HG02678 (cell line): ENCODE data around the gene ESYT3.

Source experiments
- ATAC-seq: cut with Tn5 transposase; IDR thresholded peaks from one replicate; pipeline ENCODE4 v1.9.1; 2021; ENCODE audit warnings: mild to moderate bottlenecking, moderate library complexity; ENCODE audit not compliant: unreplicated experiment

The ESYT3 gene, protein sequence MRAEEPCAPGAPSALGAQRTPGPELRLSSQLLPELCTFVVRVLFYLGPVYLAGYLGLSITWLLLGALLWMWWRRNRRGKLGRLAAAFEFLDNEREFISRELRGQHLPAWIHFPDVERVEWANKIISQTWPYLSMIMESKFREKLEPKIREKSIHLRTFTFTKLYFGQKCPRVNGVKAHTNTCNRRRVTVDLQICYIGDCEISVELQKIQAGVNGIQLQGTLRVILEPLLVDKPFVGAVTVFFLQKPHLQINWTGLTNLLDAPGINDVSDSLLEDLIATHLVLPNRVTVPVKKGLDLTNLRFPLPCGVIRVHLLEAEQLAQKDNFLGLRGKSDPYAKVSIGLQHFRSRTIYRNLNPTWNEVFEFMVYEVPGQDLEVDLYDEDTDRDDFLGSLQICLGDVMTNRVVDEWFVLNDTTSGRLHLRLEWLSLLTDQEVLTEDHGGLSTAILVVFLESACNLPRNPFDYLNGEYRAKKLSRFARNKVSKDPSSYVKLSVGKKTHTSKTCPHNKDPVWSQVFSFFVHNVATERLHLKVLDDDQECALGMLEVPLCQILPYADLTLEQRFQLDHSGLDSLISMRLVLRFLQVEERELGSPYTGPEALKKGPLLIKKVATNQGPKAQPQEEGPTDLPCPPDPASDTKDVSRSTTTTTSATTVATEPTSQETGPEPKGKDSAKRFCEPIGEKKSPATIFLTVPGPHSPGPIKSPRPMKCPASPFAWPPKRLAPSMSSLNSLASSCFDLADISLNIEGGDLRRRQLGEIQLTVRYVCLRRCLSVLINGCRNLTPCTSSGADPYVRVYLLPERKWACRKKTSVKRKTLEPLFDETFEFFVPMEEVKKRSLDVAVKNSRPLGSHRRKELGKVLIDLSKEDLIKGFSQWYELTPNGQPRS

DNA sequence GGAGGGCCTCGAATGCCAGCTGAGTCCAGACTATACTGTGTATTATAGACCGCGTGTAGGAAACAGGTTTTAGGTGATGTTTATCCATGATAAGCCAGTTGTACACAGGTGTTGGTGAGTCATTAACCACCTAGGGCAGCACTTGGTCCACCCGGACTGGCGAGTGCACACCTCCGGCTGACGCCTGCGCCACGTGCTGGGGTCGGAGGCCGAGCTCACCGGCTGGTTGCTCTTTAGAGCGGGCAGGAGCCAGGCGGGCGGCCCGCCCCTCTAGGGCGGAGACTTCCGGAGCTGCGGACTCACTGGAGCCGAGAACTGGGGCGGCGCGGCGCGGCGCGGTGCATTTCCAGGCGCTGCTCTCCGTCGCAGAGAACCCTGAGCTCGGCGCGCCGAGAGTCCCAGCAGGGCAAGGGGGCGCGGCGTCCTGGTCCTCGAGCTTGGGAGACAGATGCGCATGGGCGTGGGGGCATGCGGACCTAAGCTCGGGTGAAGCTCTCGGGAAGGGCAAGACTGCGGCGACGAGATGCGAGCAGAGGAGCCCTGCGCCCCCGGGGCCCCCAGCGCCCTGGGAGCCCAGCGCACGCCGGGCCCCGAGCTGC lies at the start of gene ESYT3:
ESYT3 (plus strand) TSS at position 341 of the 599 bp plus-strand sequence; CDS start at position 524, 183 bp downstream.
- peak; percentile 65 for ATAC-seq

DNA sequence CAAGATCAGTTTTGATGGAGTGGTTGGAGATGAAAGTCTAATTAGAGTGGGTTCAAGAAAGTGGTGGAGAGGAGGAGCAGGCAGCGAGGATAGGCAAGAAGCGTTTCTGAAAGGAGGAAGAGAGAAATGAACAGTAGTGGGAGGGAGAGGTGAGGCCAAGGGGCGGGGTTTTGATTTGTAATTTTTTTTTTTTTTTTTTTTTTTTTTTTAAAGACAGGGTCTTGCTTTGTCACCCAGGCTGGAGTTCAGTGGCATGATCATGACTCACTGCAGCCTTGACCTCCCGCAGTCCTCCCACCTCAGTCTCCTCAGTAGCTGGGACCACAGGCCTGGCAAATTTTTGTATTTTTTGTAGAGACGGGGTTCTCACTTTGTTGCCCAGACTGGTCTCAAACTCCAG lies 49.4 kb upstream of the ESYT3 start:
- ATAC-seq: no peak

DNA sequence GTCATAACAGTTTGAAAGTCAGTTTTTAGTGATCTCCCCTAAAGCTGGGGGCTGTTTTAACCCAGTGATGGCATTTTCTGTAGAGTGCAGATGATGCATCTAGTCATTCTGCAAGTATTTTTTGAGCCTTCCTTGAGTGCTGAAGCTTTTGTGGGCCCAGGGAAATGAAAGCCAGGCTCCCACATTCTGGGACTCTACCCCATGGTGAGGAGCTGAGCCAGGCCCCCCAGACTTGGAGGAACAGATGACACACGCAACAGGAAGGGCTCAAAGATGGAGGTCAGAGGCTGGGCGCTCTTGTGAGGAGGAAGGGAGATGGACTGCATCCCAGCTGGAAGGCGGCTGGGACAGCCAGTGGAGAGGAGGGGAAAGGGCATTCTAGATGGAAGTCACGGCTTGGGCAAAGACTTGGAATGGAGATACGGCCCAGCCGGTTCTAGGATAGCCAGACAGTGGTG lies 45.2 kb upstream of the ESYT3 start:
- no peak for ATAC-seq

DNA sequence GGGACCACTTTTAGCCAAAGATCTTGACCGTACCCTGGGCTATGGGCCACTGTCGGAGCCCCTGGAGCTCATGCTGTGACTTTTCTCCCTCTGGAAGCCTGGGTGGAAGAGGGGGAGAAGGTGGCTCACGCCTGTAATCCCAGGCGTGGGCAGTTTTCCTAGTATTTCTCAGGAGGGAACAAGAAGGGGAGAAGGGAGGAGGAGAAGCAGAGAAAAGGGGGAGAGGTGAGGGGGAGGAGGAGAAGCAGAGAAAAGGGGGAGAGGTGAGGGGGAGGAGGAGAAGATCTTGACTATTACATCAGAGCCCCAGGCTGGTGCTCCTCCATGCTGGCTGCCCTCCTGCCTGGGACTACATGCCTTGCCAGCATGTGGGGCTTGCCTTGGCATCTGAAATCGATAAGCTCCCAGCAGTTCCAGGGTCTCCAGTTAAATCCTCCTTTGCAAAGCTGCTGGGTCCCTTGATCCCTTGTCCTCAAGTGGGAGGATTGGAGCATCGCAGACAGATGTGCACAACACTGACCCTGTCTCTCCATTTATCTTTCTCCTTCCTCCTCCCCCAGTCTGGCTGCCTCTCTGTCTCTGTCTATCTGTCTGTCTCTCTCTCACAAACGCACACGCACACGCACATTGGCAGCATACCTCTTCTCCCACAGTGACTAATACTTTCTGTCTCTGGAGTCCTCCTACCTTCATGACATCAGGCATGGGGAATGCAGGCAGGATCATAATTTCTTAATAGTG lies 44.4 kb upstream of the ESYT3 start:
- ATAC-seq: no peak

DNA sequence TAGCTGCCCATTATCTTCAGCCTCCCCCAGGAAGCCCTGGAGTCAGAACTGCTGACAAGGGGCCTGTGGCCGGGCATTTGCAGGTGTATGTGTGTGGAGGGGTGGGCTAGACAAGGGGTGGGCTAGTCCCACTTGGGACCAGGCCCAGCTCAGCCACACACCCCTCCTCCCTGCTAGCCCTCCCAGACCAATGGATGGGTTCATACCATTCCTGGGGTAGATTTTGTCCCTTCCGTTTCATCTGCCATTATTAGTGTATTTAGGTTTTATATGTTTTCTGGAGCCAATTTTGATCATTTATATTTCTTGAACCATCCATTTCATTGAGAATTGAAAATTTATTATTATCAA lies 43.9 kb upstream of the ESYT3 start:
- ATAC-seq: no peak

DNA sequence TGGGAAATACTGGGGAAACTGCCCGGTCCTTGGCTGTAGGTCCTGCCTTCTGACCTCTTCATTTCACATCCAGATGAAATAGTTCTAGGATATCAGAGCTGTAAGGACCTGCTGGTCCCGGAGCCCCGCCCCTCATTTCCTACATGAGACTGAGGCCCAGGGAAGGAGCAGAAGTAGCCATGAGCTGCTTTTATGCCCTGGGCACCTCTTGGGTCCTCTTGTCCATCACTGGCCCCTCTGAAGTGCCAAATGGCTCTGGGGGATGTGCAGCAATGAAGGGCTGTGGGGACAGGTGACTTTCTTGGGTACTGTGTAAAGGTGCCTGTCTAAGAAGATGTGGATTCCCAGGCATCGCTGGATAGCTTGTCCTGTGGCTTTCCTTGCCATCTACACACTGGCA lies 40.3 kb upstream of the ESYT3 start:
- ATAC-seq: no peak

DNA sequence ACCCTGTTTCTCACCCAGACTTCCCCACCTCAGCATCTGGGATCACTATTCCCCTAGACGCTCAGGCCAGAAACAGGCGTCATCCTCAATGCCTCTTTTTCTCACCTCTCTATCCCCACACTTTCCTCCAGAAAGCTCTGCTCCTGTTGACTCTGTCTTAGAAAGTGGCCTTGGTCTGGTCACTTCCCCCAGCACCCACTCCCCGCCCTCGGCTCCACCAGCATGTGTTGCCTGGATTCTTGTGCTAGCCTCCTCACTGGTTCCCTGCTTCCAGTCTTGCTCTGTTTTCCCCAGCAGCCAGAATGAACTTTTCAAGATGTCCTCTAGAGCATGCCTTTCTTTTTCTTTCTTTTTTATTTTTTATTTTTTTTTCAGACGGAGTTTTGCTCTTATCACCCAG lies 39.7 kb upstream of the ESYT3 start:
- ATAC-seq: no peak

DNA sequence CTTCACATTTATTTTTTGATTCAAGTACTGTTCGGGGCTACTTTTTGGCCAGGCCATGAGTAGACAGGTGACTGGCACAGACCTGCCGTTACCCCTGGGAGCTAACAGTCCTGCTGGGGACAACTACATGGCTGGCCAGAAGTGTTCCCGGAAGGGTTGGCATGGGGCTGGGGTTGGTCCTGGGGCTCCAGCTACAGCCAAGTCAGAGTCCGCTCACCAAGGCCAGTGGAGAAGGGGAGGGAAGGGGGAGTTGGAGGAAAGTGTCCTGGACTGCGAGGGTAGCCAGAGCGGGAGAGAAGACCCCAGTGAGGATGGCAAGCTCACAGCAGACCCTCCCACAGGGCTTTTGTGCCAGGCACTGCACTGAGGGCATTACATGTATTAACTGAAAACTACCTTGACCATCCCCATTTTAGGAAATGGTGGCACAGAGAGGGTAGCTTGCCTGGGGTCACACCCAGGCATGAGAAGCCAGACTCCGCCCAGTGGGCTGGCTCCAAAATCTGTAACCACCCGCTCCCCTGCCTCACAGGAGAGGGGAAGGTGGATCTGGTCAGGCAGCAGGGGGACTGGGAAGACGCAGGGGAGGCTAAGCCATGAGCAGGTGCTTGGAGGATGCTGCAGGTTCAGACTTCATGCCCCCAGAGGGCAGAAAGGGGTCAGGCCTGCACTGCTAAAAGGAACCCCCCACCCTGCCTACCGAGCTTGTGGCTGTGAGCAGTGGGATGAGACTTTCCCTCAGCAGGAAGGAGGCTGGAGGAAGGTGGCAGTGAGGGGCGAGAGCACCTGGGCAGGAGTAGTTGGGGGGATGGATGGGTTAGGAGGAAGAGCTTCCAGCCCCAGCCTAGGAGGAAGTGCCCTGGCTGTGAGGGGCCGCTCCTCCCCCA lies 38.3 kb upstream of the ESYT3 start:
- ATAC-seq: no peak

DNA sequence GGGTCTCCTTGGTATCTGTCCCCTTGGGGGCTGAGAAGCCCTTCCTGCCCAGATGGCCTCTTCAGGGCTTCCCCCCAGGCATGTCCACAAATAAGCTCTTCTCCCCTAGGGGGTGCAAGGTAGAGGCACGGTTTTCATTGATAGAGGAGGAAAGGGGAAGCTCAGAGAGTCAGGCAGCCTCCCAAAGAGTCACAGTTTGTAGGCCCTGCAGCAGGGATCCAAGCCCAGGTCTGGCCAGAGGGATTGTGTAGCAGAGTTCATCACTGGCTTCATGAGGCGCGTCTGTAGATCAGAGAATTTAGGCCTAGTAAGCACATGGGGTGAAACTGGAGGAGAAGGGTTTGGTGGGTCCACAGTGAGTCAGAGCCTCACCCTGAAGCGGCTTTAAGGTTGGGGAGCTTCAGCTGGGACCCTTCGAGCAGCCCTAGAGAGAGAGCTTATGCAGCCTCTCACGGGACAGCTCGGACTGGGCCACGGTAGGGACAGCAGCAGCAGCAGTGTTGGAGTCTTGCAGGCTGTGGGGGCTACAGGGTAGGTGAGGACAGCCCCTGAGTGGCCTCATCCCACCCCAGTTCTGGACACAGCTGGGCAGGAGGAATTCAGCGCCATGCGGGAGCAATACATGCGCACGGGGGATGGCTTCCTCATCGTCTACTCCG lies 37.5 kb upstream of the ESYT3 start:
- no peak for ATAC-seq

DNA sequence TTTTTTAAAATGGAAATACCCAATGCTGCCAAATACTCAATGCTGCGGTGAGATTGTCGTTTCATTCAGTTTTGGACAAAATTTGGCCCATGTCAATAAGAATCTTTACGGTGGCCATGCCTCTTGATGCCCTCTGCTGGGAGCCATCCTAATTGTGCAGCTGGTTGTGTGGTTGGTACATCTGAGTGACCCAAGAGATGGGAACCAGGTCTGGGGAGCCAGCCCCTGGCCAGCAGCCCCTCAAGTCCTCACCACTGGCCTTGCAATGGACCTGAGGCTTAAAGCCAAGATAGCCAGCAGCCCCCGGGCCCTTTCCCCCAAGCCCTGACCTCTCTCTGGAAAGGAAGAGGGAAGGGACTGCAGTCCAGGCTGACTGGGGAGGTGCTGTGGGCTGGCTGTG lies 36.4 kb upstream of the ESYT3 start:
- ATAC-seq: no peak

DNA sequence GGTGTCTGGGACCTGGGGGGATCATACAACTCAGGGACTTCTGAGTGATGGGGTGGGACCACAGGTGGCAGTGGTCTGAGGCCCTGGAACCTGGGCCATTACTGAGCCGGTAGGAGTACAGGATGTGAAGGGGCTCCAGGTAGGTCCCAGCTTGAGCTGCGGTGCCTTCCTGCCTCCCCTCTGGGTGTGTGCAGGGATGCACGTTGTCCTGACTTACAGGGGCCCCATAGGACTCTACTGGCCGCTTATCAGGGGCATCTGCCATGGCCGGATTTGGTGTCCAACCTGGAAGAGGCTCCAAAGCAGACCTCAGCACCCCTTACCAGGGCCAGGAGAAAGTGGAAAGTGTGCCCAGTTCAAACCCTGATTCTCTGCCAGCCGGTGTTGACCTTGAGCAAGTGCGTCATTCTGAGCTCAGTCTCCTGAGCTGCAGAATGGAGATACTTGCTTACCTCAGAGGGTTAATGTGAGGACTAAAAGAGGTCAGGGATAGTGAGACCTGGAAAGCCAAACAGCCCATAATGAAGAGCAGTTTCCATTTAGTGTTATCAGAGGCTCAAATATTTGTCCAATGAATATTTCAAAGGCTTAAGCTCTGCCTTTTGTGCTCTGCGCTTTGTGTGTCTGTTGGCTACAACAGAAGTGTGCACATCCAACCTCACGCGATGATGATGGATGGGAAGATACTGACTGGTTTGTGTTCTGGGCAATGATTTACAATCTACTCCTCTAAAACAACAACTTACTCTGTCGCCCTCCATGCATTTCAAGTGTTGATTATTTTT lies 35.4 kb upstream of the ESYT3 start:
- ATAC-seq: no peak

DNA sequence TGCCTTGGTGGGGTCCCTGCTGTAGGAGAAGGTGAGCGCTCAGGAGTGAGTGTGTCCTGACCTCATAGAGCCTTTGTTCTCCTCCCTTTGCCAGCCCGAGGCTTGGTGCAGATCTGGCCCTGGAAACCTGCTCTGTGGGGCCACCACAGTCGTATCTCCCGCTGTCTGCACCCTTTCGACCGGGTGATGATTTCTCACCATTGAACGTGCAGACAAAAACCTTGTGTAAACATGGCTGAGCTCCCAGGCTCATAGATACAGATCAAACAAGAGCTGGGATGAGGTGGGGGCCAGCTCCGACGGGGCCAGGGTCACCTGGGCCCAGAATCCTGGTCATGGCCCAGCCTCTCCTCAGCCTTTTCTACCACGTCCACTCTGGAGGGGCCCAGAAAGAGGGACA lies 34.6 kb upstream of the ESYT3 start:
- no peak for ATAC-seq

DNA sequence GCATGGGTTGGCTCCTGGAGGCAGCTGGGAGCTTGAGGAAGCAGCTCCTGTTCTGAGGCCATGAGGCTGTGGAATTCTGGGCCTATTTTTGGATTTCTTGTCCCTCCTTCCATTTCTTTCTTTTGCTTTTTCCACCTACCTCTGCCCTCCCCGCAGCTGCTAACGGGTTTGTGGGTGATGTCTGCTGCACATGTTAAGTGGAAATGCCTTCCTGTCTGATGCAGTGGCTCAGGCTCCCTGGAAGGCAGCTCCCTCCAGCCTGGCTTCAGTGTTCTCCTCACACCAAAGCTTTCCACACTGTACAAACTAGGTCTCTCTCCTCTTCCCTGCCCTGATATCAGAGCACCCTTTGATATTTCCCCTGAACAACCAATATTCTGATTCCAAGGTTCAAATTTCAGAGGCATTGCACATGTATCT lies 33.8 kb upstream of the ESYT3 start:
- ATAC-seq: no peak

DNA sequence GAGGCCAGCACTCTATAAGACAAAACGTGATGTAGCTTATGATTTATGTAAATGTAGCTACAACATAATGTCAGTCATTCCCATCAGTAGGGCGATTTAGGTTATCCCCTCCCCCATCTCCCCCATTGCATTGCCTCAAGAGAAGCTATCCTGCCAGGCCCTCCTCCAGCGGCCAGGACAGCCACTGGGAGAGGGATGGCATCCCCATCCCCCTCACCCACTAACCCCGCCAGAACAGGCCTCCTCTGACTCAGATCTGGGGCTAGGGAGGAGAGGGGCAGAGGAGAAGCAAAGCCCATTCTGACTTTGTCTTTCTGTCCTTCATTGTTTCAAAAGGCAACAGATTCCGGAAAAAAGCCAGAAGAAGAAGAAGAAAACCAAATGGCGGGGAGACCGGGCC lies 32.6 kb upstream of the ESYT3 start:
- ATAC-seq: no peak

DNA sequence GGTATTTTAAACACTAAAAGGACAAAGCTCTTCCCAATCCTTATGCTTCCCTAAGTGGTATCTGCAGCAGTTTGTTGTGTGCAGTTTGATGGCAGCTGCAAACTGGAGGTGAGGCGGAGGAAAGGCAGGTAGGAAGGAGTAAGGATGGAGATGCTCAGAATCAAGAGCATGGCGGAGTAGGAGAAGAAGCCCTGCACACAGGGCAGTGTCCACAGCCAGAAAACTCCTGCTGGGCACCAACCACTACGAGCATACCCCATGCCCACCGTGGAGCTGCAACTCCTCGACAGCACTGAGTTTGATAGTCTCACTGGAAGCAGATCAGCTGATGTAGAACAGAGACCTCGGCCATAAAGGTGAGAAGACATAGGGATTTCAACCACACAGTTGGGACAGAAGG lies 30.3 kb upstream of the ESYT3 start:
- ATAC-seq: no peak

DNA sequence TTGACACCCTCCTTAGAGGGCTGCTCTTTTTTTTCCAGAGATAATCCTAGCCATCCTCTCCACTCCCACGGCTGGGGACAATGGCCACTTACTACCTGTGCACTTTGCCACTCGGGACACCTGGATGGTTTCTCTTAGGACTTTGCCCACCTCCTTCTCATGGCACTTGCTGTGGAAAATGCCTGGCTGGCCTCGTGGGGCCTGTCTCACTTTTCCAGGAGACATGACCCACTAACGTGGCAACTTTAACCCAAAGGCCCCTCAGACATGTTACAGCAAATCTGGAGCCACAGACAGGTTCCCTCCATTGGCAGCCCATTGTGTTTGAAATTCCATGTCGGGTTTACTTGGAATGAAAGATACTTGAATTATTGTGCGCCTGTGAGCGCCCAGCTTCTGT lies 29.4 kb upstream of the ESYT3 start:
- no peak for ATAC-seq

DNA sequence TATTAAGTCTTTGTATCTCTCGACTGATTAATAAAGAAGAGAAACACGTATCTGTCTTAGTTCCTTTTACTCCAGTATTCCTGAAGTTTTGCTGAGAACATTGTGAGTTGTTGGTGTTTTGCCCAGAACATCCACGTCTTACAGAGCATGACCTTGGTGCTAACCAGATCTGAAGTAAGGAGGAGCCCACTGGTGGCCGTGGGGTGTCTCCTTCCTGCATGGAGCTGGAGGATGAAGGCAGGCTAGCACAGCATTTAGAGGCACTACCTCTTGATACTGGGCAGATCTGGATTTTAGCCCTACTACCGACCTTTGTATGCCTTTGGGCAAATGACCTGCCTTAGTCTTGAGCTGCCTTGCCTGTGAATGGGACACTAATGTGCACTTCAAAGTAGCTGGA lies 28.9 kb upstream of the ESYT3 start:
- no peak for ATAC-seq

DNA sequence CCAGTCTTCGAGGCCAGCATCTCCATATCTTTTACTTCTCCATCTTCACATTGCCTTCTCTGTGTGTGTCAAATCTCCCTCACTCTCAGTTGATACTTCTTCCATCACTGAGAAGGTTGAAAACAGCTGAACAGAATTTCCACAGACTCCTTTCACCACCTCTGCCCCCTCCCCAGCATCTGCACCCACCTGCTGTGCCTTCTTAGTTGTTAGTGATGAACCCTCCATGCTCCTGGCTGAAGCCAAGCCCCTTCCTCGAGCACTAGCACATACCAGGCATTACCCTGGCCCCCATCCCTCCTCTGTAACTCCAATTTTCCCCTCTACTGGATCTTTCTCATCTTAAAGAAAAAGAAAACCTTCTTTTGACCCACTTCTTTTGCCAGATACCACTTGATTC lies 27.8 kb upstream of the ESYT3 start:
- no peak for ATAC-seq
